Kidney tubule cell (primary cell): Measurements from ENCODE around the gene EXOC6.

Source experiments
- DNase-seq: peaks from one replicate; pipeline ENCODE4 v3.0.0-alpha.2; 2018; ENCODE audit warnings: low spot score

EXOC6 gene

DNA sequence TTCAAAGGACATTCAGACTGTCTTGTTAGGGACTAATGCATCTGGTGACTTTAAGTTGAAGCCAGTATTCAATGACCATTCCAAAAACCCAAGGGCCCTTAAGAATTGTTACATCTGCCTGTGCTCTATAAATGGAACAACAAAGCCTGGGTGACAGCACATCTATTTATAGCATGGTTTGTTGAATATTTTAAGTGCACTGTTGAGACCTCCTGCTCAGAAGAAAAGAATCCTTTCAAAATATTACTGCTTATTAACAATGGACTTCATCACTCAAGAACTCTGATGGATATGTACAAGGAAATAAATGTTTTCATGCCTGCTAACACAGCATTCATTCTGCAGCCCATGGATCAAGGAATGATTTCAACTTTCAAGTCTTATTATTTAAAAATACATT is 179.2 kb downstream of the EXOC6 start:
- no peak for DNase-seq

DNA sequence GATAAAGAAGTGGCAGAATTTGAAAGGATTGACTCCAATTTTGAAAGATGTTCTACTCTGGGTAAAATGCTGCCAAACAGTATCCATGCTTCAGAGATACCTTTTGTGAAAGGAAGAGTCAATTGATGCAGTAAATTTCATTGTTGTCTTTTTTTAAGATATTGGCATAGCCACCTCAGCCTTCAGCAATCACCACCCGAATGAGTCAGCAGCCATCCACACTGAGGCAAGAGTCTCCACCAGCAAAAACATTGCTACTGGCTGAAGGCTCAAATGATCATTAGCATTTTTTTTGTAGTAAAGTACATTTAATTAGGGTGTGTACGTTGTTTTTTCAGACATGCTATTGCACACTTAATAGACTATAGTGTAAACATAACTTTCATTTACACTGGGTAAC is 180.6 kb downstream of the EXOC6 start:
- DNase-seq: peak; percentile 35

DNA sequence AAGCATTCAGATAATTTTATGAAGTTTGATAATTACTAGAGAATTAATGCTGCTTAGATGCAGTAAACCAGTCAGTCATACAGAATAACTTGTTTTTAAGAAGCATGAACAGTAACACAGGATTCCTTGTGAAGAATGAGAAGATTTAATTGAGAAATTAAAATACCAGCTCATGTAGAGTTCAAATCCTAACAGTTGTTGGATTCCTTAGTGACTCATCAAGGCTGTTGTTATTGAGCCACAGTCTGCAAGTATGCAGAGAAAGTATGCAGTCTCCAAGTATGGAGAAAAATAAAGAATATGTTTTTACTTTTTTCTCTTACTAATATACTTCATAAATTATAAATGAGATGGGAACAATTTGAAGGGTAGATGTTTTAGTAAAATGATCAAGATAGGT is 182.1 kb downstream of the EXOC6 start:
- DNase-seq: peak; percentile 47

DNA sequence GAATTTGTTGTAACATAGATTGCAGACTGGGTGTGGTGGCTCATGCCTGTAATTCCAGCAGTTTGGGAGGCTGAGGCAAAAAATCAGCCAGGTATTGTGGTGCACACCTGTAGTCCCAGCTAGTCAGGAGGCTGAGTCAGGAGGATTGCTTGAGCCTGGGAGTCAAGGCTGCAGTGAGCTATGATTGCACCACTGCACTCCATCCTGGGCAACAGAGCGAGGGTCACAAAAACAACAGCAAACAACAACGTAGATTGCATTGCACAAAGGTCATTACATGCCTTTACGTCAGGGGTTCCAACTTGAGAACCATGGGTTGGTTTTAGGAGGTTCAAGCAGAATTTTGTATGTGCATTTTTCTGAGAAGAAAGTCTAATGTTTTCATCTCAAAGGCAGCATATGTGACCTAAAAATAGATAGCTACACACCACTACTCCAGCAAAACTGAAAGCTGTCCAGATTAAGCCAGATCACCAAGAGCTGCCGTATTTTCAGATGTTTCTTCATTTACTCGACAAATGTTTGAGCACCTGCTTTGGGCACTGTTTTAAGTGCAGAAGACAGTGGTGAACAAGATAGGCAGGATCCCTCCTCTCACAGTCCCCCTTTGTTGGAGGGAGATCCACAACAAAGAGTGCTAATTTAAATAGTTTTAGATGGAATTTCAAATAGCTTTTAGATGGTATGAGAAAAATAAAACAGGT is 183.9 kb downstream of the EXOC6 start:
- no peak for DNase-seq

DNA sequence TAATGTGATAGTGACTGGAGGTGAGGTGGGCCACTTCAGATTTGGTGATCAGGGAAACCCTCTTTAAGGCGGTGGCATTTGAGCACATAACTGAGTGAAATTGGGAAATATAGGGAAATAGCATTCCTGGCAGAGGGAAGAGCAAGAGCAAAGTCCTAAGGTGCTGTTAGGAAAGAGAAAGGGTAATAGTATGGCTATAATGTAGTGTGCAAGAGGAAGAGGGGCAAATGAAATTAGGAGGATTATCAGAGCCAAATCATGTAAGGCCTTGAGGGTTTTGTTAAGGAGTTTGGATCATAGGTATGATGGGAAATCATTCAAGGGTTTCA is 184.5 kb downstream of the EXOC6 start:
- DNase-seq: no peak

DNA sequence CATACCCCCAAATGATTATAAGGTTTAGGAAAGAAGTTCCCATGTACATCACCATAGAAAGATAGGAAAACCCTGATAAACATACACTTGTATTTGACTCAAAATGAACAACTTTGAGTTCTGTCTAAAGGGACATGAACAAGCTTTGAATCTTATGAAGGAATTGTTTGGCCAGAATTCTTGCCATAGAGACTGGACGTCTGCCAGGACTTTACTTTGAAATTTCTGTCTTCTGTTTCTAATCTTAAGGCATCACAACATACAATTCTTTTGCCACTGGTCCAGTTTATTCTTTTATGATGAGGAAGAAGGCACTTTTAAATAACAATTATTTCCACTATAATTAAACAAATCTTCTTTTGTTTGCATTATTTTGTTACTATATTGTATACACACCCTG is 186.1 kb downstream of the EXOC6 start:
- no peak for DNase-seq

DNA sequence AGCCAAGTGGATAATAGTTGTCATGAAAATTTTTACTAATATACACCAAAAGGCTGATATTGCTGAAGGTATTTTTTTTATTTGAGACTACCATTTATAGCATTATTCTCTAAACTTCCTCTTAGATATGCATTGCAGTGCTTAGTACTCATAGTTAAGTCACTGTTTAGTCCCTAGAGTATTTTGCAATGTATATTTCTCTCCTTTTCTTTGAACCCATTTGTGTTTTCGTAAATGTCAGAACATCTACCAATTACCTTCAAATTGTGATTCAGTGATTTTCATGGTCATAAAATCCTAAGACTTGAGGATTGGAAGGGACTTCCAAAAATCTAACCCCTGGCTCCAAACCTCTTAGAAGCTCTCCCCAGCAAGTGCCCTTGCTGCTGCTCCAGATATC is 190.8 kb downstream of the EXOC6 start:
- no peak for DNase-seq

DNA sequence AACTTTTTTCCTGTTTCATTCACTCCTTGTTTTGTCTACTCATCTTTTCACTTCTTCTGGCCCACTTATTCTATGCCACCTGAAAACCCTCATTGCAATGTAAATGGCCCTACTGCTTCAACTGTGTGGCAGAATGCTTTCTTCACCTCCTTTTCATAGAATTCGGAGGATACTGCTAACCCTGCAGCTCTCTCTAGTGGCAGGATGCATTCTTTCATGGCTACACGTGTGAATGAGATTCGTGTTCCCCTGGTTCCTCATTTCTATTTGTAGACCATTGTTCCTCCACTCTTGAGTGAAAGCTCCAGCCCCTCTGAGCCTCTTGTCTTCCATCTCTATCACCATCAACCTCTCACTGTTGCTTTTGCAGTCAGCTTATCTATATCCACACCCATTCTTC is 191.4 kb downstream of the EXOC6 start:
- peak; percentile 29 for DNase-seq

DNA sequence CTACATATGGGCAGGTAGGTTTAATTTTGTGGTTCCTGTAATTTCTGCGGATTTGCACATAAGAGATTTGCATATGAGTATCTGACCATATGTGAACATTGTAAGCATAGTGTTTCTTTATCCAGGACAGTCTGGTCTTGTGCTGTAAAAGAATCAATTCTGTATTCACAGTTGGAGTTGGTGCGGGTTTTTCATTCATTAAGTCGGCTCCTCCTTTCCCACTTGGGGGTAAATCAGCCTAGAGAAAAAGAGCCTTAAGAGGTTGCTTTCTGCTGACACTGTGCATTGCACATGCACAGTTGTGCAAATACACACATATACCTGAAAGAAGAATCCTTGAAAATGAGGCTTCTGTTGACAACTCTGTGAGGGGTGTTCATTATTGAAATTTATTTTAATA is 206.2 kb downstream of the EXOC6 start:
- DNase-seq: no peak

DNA sequence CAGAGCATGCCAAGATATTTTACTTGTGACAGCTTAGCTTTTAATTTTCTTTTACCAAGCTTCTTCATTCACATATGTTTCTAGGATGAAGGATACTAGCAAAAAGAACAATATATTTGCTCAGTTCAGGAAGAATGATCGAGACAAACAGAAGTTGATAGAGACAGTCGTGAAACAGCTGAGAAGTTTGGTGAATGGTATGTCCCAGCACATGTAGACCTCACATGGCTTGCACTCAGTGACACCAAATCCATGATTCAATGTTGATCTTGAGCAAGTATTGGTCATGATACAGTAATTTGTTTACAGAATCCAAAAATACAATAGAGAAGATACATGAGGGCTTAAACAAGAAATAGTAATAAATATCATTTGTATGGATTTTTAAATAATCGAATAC is 209.8 kb downstream of the EXOC6 start:
- no peak for DNase-seq

DNA sequence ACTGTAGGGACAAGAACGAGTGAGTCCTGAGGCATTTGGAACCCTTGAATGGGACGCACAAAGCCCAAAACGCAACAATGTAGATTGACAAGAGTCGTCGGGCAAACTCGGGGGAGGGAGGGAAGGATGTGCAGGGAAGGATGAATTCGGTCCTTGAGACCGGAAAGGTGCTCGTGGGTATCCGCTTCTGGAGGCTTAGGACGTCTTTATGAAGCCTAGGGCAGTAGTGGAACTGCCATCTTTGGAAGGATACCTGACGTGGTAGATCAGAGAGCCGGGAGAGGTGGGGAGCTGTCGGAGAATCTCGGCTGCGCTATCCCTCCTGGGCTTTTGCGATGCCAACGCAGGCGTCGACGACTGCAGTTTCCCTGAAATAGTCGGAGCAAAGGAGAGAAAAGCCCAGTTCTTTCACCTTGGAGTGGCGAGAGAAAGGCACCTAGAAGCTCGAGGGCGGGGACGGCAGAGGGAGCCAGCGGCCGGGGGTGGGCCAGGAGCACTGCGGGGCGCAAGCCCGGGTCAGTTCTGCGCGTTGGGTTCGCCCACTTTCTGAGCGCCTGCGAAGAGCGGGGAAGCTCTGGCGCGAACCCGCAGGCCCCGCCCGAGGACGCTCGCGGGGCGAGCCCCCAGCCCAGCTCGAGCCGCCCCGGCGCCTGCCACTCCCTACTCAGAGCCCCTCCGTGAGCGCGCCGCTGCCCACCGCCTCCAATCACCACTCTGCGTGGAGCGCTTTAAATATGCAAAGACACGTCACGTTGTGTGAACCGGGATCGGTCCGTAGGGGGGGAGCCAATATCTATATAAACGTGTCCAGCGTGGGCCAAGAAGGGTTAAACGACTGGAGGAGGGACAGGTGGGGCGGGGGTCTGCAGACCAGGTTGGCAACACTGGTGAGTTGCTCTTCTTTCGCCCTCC is 211.9 kb downstream of the EXOC6 start, which contains the start of gene CYP26C1:
Gene CYP26C1, plus strand, starts transcription at position 824 of the 912 bp plus-strand sequence. CDS start 466 bp downstream, outside the sequence.
- no peak for DNase-seq

DNA sequence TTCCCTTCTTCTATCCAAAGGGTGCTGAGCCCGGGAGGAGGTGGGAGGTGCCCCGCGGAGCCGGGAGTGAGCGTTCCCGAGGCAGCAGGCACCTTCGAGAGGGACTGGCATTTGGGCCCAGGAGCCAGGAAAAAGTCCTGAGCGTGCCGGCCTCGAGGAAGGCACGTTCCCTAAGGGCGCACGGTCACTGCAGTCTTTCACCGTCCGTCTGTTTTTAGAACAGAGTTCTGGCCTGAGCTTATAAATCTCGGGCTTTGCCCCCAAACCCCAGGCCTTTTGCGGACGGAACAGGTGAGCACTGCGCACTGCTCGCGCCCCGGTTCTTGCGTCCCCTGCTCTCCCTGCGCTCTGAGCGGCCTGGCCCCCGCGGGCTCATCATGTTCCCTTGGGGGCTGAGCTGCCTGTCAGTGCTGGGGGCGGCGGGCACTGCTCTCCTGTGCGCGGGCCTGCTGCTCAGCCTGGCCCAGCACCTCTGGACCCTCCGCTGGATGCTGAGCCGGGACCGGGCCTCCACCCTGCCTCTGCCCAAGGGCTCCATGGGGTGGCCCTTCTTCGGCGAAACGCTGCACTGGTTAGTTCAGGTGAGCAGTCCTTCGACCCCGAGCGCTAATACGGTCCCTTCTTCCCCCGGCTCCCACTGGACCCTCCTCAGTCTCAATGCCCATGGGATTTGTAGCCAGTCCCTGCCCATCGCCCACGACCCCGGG is 212.7 kb downstream of the EXOC6 start:
- no peak for DNase-seq

DNA sequence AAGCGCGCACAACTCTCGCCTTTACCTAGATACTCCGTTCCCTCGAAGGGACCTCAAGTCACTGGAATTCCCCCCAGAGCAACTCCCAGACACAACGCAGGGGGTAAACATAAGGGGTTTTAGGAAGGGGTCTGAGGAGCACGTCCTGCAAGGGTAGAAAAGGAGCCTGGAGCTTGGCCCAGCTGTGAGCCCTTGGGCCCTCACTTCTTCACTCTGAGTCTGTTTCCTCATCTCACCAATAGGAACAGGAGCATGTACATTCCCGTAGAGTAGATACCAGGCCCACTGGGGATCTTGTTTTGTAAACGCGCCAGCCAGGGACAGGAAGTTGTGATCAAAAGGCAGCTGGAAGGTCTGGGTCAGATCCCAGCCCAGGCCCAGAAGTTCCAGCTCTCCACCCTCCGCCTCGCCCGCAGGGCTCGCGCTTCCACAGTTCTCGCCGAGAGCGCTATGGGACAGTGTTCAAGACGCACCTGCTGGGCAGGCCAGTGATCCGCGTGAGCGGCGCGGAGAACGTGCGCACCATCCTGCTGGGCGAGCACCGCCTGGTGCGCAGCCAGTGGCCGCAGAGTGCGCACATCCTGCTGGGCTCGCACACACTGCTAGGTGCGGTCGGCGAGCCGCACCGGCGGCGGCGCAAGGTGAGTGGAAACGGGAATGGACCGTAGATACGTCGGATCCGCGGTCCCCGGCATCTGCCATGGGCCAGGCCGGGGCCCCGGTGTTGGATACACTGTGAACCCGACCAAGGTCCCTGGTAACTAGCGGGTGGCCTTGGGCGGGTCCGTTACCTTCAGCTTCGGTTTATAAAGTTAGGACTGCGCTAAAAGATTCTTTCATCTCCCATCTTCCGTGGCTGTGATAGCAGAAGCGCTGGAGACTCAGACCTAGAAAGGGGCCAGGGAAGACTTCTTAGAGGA is 213.5 kb downstream of the EXOC6 start:
- DNase-seq: peak; percentile 37

DNA sequence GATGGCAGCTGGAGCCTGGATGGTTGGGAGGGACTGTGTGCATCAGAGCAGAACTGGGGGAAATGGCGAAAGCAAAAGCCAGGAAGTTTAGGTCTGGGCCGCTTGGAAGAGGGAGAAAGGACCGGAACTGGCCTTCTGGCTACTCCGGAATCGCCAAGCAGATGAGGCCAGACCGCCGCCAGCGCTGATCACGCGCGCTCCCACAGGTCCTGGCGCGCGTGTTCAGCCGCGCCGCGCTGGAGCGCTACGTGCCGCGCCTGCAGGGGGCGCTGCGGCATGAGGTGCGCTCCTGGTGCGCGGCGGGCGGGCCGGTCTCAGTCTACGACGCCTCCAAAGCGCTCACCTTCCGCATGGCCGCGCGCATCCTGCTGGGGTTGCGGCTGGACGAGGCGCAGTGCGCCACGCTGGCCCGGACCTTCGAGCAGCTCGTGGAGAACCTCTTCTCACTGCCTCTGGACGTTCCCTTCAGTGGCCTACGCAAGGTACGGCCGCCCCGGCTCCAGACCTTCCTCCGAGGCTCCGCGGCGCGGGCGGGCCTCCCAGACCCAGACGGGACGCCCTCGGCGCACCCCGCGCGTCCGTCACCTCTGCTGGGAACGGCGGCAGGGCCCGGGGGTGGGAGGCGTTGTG is 214.3 kb downstream of the EXOC6 start:
- peak; percentile 67 for DNase-seq

DNA sequence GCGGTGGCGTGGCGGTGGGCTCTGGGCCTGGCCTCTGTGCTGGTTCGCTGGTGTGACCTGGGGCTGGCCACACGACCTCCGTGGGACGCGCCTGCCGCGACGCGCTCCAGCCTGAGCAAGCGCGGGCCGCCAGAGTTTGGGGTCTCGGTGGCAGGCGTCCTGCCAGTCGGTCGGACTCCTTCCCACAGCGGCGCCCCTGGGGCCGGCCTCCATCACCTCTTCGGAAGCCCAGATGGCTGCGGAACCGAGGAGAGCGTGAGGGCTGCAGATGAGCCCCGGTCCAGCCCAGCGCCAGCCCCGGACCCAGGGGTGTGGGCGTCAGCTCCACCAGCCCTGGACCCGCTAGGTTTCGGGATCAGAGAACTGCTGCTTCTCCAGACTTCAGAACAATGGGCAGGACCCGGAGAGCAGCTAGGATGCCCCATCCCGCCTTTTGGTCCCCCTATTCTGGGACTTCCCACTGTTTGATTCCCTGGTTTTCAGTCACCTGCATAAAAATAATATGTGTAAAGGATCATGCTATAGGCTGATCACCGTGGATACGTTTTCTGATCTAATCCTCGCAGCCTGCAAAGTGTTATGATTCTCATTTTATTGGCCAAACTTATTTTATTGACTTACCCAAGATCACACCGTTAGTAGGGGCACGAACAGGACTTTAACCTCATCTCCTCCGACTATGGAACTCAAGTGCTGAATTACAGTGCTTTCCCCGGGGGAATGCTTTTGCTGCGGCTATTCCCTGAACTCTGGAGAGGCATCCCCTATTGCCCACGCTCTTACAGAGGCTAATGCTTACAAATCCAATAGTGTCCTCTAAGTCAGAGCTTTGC is 215.0 kb downstream of the EXOC6 start:
- DNase-seq: no peak

DNA sequence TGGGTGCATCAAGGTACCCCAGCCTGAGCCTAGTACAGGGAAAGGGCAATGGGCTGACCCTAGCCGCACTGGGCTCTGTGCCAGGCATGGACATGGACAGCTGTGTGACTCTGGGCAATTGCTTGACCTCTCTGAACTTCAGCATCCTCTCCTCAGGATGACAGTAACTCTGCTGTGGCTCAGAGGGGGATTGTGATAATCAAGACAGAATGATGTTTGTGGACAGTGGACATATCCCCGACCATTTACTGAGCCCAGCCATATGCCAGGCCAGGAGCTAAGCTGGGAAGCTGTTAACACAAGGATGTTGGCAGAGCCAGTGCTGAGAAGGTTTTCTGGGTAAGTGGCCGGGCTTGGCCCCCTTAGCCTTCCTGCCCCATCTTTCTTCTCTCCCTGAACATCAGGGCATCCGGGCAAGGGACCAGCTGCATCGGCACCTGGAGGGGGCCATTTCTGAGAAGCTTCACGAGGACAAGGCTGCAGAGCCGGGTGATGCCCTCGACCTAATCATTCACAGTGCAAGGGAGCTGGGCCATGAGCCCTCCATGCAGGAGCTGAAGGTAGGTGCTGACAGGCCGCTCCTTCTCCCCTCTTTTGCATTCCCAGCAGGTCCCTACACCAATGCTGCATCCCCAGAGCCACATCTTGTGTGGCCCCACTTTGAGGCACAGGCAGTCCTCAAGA is 215.8 kb downstream of the EXOC6 start:
- DNase-seq: no peak

DNA sequence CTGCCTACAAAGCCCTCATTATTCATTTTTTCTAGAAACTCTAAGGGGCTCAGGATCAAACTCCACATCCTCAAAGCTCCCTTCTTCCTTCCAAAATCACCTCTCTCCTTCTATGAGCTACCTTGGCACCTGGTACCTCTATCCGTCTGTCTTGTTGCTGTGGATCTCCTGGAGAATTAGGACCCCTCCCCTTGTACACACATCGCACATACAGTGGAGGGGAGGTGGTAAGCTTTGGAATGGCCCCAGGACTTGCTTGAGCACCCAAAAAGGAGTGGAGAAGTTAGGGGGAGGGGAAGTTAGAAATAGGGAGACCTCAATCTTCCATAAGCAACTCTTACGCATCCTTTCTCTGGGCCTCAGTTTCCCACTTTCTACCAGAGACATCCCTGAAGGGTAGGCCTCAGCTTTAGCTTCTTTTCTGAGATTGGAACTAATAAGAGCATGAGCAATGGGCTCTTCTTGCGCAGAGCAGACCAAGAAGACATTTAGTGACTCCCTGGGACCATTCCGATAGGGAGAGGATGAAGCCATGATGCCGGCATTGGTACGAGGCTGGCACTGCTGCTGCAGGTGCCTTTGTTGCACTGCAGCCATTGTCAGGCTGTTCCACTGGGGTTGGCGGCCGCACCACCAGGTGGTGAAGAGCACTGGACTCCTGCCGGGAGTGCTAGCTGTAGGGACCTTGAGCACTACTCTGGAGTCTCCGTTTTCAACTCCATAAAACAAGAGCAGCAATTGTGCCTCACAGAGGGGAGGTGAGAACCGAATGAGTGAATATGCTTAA is 216.7 kb downstream of the EXOC6 start:
- no peak for DNase-seq

DNA sequence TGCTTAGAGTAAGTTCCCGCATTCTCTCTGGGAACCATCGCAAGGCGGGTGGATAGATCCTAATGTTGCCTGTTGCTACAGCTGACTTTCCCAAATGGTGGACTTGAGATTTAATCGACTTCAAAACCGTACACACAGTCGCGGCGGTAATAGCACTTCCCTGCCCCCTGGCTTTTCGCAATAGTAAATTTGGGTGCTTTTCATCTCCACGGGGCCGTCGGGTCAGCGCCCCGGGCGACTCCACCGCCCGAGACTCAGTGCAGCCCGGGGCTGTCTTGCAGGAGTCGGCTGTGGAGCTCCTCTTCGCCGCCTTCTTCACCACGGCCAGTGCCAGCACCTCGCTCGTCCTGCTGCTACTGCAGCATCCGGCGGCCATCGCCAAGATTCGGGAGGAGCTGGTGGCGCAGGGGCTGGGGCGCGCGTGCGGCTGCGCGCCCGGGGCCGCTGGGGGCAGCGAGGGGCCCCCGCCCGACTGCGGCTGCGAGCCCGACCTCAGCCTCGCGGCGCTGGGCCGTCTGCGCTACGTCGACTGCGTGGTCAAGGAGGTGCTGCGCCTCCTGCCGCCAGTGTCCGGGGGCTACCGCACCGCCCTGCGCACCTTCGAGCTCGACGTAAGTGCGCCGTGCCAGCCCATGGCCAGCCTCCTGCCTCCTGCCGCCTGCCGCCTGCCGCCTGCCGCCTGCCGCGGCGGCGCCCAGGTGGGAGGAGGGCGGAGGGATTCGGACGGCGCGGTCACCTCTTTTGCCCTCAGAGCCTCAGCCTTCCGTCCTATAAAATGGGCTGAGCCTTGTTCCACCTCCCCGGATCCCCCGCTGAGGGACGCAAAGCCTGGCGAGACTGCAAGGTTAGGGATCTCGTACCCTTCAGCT is 217.6 kb downstream of the EXOC6 start:
- DNase-seq: no peak
